Stomach (tissue), 9 donors: ENCODE data around the gene GLT8D1. TPM values are rescaled to one million over a fixed set of nuclear protein-coding genes. Genes with fewer than 3 reads are reported as not detected.

Source experiments
- DNase-seq, 2 donors: peaks; one replicate each; pipeline versions ENCODE4 v3.0.0 to v3.0.0-alpha.2; 2013 to 2019
- H3K27ac ChIP-seq, 5 donors: fragments of 200-600 bp in 4 of 5; sonication (generic) in 4 of 5; one replicate each; pipeline ENCODE4 v1.5.1; 2013 to 2019; ENCODE audit warnings: mild to moderate bottlenecking in 1 of 5, moderate library complexity in 1 of 5
- H3K27me3 ChIP-seq, 3 donors: fragments of 200-600 bp; sonication (generic); one replicate each; pipeline ENCODE4 v1.5.1; 2017 to 2019; ENCODE audit warnings: mixed run types in 1 of 3
- H3K36me3 ChIP-seq, 4 donors: fragments of 200-600 bp; sonication (generic); 1 replicate in 3 of 4; 2 replicates in 1 of 4; pipeline ENCODE4 v1.5.1; 2016 to 2019
- H3K4me1 ChIP-seq, 4 donors: fragments of 200-600 bp; sonication (generic); one replicate each; pipeline ENCODE4 v1.5.1; 2016 to 2019
- H3K4me3 ChIP-seq, 4 donors: fragments of 200-600 bp; sonication (generic) in 3 of 4; one replicate each; pipeline ENCODE4 v1.5.1; 2016 to 2019; ENCODE audit warnings: mild to moderate bottlenecking in 1 of 4
- H3K9me3 ChIP-seq, 4 donors: fragments of 200-600 bp; sonication (generic); one replicate each; pipeline ENCODE4 v1.5.1; 2016 to 2019
- EP300 ChIP-seq: sonication (generic); formaldehyde crosslinking; IDR thresholded peaks from one replicate; pipeline ENCODE4 v1.6.1; 2017; ENCODE audit warnings: antibody characterized with exemption
- POLR2A ChIP-seq, 4 donors: fragments of 450-650 bp; IDR thresholded peaks; one replicate each; pipeline ENCODE4 v1.6.1; 2016; ENCODE audit warnings: antibody characterized with exemption in 4 of 4, control low read depth in 2 of 4, mild to moderate bottlenecking in 1 of 4, moderate library complexity in 1 of 4
- POLR2AphosphoS5 ChIP-seq, 3 donors: sonication (generic); formaldehyde crosslinking; IDR thresholded peaks; one replicate each; pipeline ENCODE4 v1.6.1; 2016; ENCODE audit warnings: antibody characterized with exemption in 3 of 3
- WGBS, 5 donors: extraction: QIAGEN DNeasy Blood & Tissue Kit in 3 of 5; methylation state at CpG; one replicate each; pipeline versions ENCODE4 v1.1.5 to v1.1.7; 2013 to 2018; 5-methylcytosine and 5-hydroxymethylcytosine counted together
- intact Hi-C: fragments of 100-400 bp; cut with DNase I; formaldehyde crosslinking; loops from one replicate; pipeline ENCODE4 v1.15.1; 2023; ENCODE audit warnings: low total_unique reads
- polyA plus RNA-seq, 3 donors: library from polyadenylated mRNA; stranded (reverse); fragments of 200-250 nt; gene quantifications; one replicate each; pipeline ENCODE4 v1.2.3, GENCODE V29; 2013
- total RNA-seq, 5 donors: library from RNA; depleted of rRNA; stranded (reverse); fragments of >200 nt; gene quantifications; one replicate each; pipeline versions ENCODE4 v1.1.0 to v1.2.3, GENCODE V29; 2014 to 2016
- TF ChIP-seq, protein P1 (sequence below), 7 experiments: fragments of 450-650 bp in 4 of 7; fragments of 200-600 bp in 3 of 7; sonication (generic) in 3 of 7; IDR thresholded peaks; one replicate each; pipeline ENCODE4 v1.5.1; 2016 to 2019; ENCODE audit warnings: antibody characterized with exemption in 7 of 7, control low read depth in 2 of 7, mild to moderate bottlenecking in 1 of 7
- donor health status: healthy with polysubstance abuse.
- donor health status: Bipolar disorder and iron deficiency.
- donor health status: healthy.

GLT8D1 gene
- total and polyA plus RNA-seq, 8 donors: 9.4 to 81.9 (median 24.1) TPM

- no peak for DNase-seq
- 44 to 76% (median 67%) methylated on average over 1 of the region's 1 CpG for WGBS, 5 donors
- H3K4me3 ChIP-seq: no peak overlapping the region
- TF ChIP-seq POLR2A (IDR thresholded peaks at IDR 0.05) (no peak), POLR2AphosphoS5 (IDR thresholded peaks at IDR 0.05) (no peak), EP300 (no peak)
- TF ChIP-seq, protein P1, sequence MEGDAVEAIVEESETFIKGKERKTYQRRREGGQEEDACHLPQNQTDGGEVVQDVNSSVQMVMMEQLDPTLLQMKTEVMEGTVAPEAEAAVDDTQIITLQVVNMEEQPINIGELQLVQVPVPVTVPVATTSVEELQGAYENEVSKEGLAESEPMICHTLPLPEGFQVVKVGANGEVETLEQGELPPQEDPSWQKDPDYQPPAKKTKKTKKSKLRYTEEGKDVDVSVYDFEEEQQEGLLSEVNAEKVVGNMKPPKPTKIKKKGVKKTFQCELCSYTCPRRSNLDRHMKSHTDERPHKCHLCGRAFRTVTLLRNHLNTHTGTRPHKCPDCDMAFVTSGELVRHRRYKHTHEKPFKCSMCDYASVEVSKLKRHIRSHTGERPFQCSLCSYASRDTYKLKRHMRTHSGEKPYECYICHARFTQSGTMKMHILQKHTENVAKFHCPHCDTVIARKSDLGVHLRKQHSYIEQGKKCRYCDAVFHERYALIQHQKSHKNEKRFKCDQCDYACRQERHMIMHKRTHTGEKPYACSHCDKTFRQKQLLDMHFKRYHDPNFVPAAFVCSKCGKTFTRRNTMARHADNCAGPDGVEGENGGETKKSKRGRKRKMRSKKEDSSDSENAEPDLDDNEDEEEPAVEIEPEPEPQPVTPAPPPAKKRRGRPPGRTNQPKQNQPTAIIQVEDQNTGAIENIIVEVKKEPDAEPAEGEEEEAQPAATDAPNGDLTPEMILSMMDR (IDR thresholded peaks at IDR 0.05): no peak
- H3K9me3 ChIP-seq: no peaks in the 10 kb centered on the region
- peaks cover 4 to 24% (median 13%) of the 10 kb centered on the region in 4 donors for H3K4me1 ChIP-seq
- peak overlapping the region in 2 of 5 donors; percentile 58 to 65 for H3K27ac ChIP-seq
- no peaks in the 10 kb centered on the region for H3K27me3 ChIP-seq
- intact Hi-C loops: no loop called here
- peaks cover 22 to 89% (median 76%) of the 10 kb centered on the region in 4 donors for H3K36me3 ChIP-seq
These were observed 33.9 kb downstream of the GLT8D1 start for GRCh38 chr3:52671676-52672075.

DNA sequence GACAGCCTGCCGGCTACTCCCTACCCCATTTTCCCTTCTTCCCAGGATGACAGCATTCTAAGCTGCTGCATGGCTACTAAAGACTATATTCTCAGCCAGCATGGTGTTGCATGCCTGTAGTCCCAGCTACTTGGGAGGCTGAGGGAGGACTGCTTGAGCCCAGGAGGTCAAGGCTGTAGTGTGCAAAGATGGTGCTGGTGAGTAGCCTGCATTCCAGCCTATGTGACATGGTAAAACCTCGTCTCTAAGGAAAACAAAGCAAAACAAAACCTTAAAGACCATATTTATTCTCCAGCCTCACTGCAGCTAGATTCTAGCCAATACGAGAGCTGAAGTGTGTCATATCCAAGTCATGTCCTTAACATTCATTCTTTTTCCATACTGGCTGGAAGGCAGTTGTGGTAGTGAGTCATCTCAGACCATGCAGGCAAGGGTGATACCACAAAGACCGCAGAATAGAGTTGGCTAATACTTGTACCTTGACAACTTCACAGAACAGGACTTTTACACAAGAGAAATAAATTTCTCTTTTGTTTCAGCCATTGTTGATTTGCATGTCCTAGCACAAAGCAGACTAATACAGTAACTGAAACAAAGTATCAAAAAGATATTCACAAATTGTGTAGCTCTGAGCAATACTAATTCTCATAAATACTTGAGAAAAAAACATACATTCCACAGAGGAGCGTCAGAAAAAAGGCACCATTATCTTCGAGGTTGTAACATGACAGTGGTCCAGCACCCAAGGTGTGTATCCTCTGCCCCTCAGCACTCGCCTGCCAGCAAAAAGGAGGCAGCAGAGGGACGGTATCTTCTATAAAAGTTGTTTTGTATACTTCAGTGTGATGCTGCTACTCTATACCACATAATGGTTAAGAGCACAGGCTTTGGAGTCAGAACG, 34.7 kb downstream of the GLT8D1 start:
- Histone ChIP-seq H3K4me3 (no peak overlapping the region), H3K4me1 (peaks cover 4 to 24% (median 13%) of the 10 kb centered on the region in 4 donors), H3K36me3 (peaks cover 30 to 90% (median 77%) of the 10 kb centered on the region in 4 donors), H3K27me3 (no peaks in the 10 kb centered on the region), H3K9me3 (no peaks in the 10 kb centered on the region), H3K27ac (peak overlapping the region in 4 of 5 donors; percentile 17 to 65 (median 46))
- TF ChIP-seq EP300 (no peak), POLR2AphosphoS5 (IDR thresholded peaks at IDR 0.05) (peak in 1 of 3 donors; percentile 57)
- WGBS, 5 donors: 63 to 79% (median 71%) methylated on average over 9 of the region's 9 CpGs
- intact Hi-C loops: no loop called here
- no peak for DNase-seq

DNA sequence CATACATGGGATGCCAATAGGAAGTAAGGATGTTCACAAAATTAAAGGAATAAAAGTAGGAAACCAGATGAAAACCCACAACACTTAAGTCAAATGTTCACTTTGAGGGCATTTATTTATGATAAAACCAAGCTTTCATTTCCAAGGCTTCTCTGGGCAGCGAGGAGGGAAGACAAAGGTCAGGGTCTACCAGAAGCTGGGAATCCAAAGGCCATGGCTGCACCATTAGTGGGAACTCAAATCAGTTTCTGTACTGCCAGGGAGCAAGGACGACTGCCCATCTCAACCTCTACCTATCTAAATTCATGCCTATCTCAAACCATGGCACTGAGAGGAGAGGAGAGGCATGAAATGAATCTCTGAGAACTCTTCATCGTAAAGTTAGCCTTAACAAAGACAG, 42.5 kb downstream of the GLT8D1 start:
- DNase-seq: no peak
- WGBS, 5 donors: 88 to 96% (median 92%) methylated on average over 3 of the region's 3 CpGs

GRCh38 chr3:52660046-52660445, 45.5 kb downstream of the GLT8D1 start:
- no peak for TF ChIP-seq POLR2A (IDR thresholded peaks at IDR 0.05)
- TF ChIP-seq POLR2AphosphoS5 (IDR thresholded peaks at IDR 0.05): no peak
- TF ChIP-seq, protein P1 (IDR thresholded peaks at IDR 0.05): no peak
- no peak for TF ChIP-seq EP300
- WGBS, 5 donors: 62 to 87% (median 76%) methylated on average over 3 of the region's 3 CpGs
- Histone ChIP-seq H3K27me3 (no peaks in the 10 kb centered on the region), H3K36me3 (peaks cover 53 to 98% (median 97%) of the 10 kb centered on the region in 4 donors), H3K9me3 (no peaks in the 10 kb centered on the region), H3K4me3 (no peak overlapping the region), H3K27ac (no peak overlapping the region), H3K4me1 (no peaks in the 10 kb centered on the region)
- no peak for DNase-seq
- intact Hi-C loops: no loop called here

More for the DNA sequence above, 42.5 kb downstream of the GLT8D1 start:
- H3K27ac ChIP-seq: no peak overlapping the region
- H3K4me3 ChIP-seq: no peak overlapping the region
- intact Hi-C loops: no loop called here
- H3K27me3 ChIP-seq: no peaks in the 10 kb centered on the region
- H3K9me3 ChIP-seq: no peaks in the 10 kb centered on the region
- H3K4me1 ChIP-seq: no peaks in the 10 kb centered on the region
- TF ChIP-seq POLR2AphosphoS5 (IDR thresholded peaks at IDR 0.05) (no peak), POLR2A (IDR thresholded peaks at IDR 0.05) (no peak), EP300 (no peak)
- TF ChIP-seq, protein P1 (IDR thresholded peaks at IDR 0.05): no peak
- peaks cover 42 to 97% (median 94%) of the 10 kb centered on the region in 4 donors for H3K36me3 ChIP-seq
